ENCODE measurements around the gene ZNHIT3. TPM values are rescaled to one million over a fixed set of nuclear protein-coding genes. Genes with fewer than 3 reads are reported as not detected.

Gene ZNHIT3
- polyA plus RNA-seq, 1 experiment = 74.0 TPM

GRCh38 chr17:36540696-36541095, 54.2 kb downstream of the ZNHIT3 start:
- TF ChIP-seq CTCF (IDR thresholded peaks at IDR 0.05; ENCODE audit: low read depth, low read length) = no peak
- CTCF ChIA-PET = interaction anchor here (0.7 to 1.1 kb wide), 3 partner anchors 18 to 62 kb away, joined by 3 to 6 read pairs (median 3); no protein-coding TSS in a partner anchor
- POLR2A ChIA-PET = interaction anchor here (0.7 kb wide), 1 partner anchor 11 kb away, joined by 5 read pairs; no protein-coding TSS in a partner anchor
- Histone ChIP-seq H3K4me3 (ENCODE audit: low read depth, low read length) (no peak overlapping the region), H3K9me3 (ENCODE audit: control insufficient read depth, insufficient read depth, low read length) (no peaks in the 10 kb centered on the region; the same call in 1 of the 2 replicates), H3K27ac (ENCODE audit: low read depth, low read length) (no peak overlapping the region), H3K27me3 (ENCODE audit: control insufficient read depth, insufficient read depth, low read length) (no peaks in the 10 kb centered on the region)
- no peak for DNase-seq (ENCODE audit: low read depth, low spot score)

GRCh38 chr17:36542755-36543154, 56.3 kb downstream of the ZNHIT3 start:
- H3K4me3 ChIP-seq (ENCODE audit: low read depth, low read length) = no peak overlapping the region
- H3K27me3 ChIP-seq (ENCODE audit: control insufficient read depth, insufficient read depth, low read length) = no peaks in the 10 kb centered on the region
- H3K9me3 ChIP-seq (ENCODE audit: control insufficient read depth, insufficient read depth, low read length) = no peaks in the 10 kb centered on the region; the same call in 1 of the 2 replicates
- no peak for TF ChIP-seq CTCF (IDR thresholded peaks at IDR 0.05; ENCODE audit: low read depth, low read length)
- no peak overlapping the region for H3K27ac ChIP-seq (ENCODE audit: low read depth, low read length)
- DNase-seq (ENCODE audit: low read depth, low spot score) = no peak
- POLR2A ChIA-PET = no interaction called here
- CTCF ChIA-PET = no interaction called here

GRCh38 chr17:36544044-36544306, 57.5 kb downstream of the ZNHIT3 start:
- CTCF ChIA-PET = interaction anchor here (1.0 kb wide), 1 partner anchor 61 kb away, joined by 3 read pairs; no protein-coding TSS in a partner anchor
- TF ChIP-seq CTCF (IDR thresholded peaks at IDR 0.05; ENCODE audit: low read depth, low read length) = 0 out of 2 replicates have a peak, but pooled peaks have one; percentile 17
- POLR2A ChIA-PET = interaction anchor here (2.9 kb wide), 1 partner anchor 9 kb away, joined by 40 read pairs; the partner anchor contains the start of genes MYO19 and PIGW
- no peaks in the 10 kb centered on the region; the same call in 1 of the 2 replicates for H3K9me3 ChIP-seq (ENCODE audit: control insufficient read depth, insufficient read depth, low read length)
- DNase-seq (ENCODE audit: low read depth, low spot score) = no peak
- H3K4me3 ChIP-seq (ENCODE audit: low read depth, low read length) = peak overlapping the region; percentile 96
- peak overlapping the region; percentile 98 for H3K27ac ChIP-seq (ENCODE audit: low read depth, low read length)
- no peaks in the 10 kb centered on the region for H3K27me3 ChIP-seq (ENCODE audit: control insufficient read depth, insufficient read depth, low read length)

GRCh38 chr17:36544307-36545076, 58.0 kb downstream of the ZNHIT3 start, which contains the start of gene GGNBP2:
TSS of gene GGNBP2 (plus strand) at chr17:36544919. CDS start at chr17:36545725, 806 bp downstream.
- ChIA-PET POLR2A (interaction anchor here (1.1 to 2.9 kb wide), 4 partner anchors 9 to 58 kb away, joined by 3 to 40 read pairs (median 6); partner anchors contain the start of genes MRM1, MYO19, PIGW and ZNHIT3), CTCF (interaction anchor here (1.0 kb wide), 1 partner anchor 61 kb away, joined by 3 read pairs; no protein-coding TSS in a partner anchor)
- Histone ChIP-seq H3K27ac (ENCODE audit: low read depth, low read length) (peak within 1 kb of the TSS; percentile 98), H3K27me3 (ENCODE audit: control insufficient read depth, insufficient read depth, low read length) (no peaks in the 10 kb centered on the region), H3K9me3 (ENCODE audit: control insufficient read depth, insufficient read depth, low read length) (no peaks in the 10 kb centered on the region; the same call in 1 of the 2 replicates), H3K4me3 (ENCODE audit: low read depth, low read length) (peak within 1 kb of the TSS; percentile 96)
- no peak for TF ChIP-seq CTCF (IDR thresholded peaks at IDR 0.05; ENCODE audit: low read depth, low read length)
- peak; percentile 69 for DNase-seq (ENCODE audit: low read depth, low spot score)

GRCh38 chr17:36545077-36545464, 58.6 kb downstream of the ZNHIT3 start:
- H3K27ac ChIP-seq (ENCODE audit: low read depth, low read length) = peak overlapping the region; percentile 98
- no peaks in the 10 kb centered on the region; the same call in 1 of the 2 replicates for H3K9me3 ChIP-seq (ENCODE audit: control insufficient read depth, insufficient read depth, low read length)
- no peaks in the 10 kb centered on the region for H3K27me3 ChIP-seq (ENCODE audit: control insufficient read depth, insufficient read depth, low read length)
- CTCF ChIA-PET = no interaction called here
- H3K4me3 ChIP-seq (ENCODE audit: low read depth, low read length) = peak overlapping the region; percentile 96
- DNase-seq (ENCODE audit: low read depth, low spot score) = no peak
- no peak for TF ChIP-seq CTCF (IDR thresholded peaks at IDR 0.05; ENCODE audit: low read depth, low read length)
- POLR2A ChIA-PET = interaction anchor here (0.8 to 2.9 kb wide), 7 partner anchors 10 to 735 kb away, joined by 3 to 40 read pairs (median 5); partner anchors contain the start of genes MRM1, MYO19, PIGW and ZNHIT3

Data from AG04450 (cell line).